PC-3 (cell line): ENCODE data around the gene CERT1.

Experiments used
- CTCF ChIP-seq: fragments of 300-600 bp; sonication (generic); conservative IDR thresholded peaks from 2 replicates; pipeline ENCODE4 v1.5.1; 2017; ENCODE audit warnings: antibody characterized with exemption, low read depth, mild to moderate bottlenecking, low read length
- EZH2 ChIP-seq: fragments of 300-600 bp; sonication (generic); IDR thresholded peaks from one replicate; pipeline ENCODE4 v1.6.1; 2017; ENCODE audit warnings: antibody characterized with exemption, mild to moderate bottlenecking, low read length; ENCODE audit not compliant: unreplicated experiment
- EZH2phosphoT487 ChIP-seq: fragments of 300-600 bp; sonication (generic); IDR thresholded peaks from 2 replicates; pipeline ENCODE4 v1.6.1; 2018; ENCODE audit warnings: mild to moderate bottlenecking, antibody characterized with exemption, low read length, borderline replicate concordance

GRCh38 chr5:75340714-75341478, 170.5 kb downstream of the CERT1 start:
- TF ChIP-seq CTCF (no peak), EZH2 (no peak), EZH2phosphoT487 (no peak)
